Neural progenitor cell (in vitro differentiated cells): ENCODE data around the gene SPATA31D4.

Source experiments
- EZH2 ChIP-seq: fragments of 200-600 bp; sonication (generic); IDR thresholded peaks from 2 replicates; pipeline ENCODE4 v1.6.1; 2017; ENCODE audit warnings: antibody characterized with exemption, mild to moderate bottlenecking, moderate library complexity
- EZH2phosphoT487 ChIP-seq: fragments of 200-600 bp; sonication (generic); IDR thresholded peaks from 2 replicates; pipeline ENCODE4 v1.6.1; 2017; ENCODE audit warnings: antibody characterized with exemption

GRCh38 chr9:81886665-81887064 lies 41.6 kb upstream of the SPATA31D4 start:
- TF ChIP-seq EZH2 (no peak), EZH2phosphoT487 (no peak)
